GM18868 (cell line): ENCODE results near the gene SLC25A45.
A peak's percentile ranks its signal among the peaks of the same experiment; 100 is the strongest.
"Not testable (repeated sequence)": the region's sequence is repeated elsewhere in the genome, so short reads cannot be mapped to it uniquely, and the experiment has no call there.

Experiments
- ATAC-seq: cut with Tn5 transposase; IDR thresholded peaks from one replicate; pipeline ENCODE4 v1.9.1; 2021; ENCODE audit warnings: mild to moderate bottlenecking, moderate library complexity; ENCODE audit not compliant: unreplicated experiment

SLC25A45 gene

DNA sequence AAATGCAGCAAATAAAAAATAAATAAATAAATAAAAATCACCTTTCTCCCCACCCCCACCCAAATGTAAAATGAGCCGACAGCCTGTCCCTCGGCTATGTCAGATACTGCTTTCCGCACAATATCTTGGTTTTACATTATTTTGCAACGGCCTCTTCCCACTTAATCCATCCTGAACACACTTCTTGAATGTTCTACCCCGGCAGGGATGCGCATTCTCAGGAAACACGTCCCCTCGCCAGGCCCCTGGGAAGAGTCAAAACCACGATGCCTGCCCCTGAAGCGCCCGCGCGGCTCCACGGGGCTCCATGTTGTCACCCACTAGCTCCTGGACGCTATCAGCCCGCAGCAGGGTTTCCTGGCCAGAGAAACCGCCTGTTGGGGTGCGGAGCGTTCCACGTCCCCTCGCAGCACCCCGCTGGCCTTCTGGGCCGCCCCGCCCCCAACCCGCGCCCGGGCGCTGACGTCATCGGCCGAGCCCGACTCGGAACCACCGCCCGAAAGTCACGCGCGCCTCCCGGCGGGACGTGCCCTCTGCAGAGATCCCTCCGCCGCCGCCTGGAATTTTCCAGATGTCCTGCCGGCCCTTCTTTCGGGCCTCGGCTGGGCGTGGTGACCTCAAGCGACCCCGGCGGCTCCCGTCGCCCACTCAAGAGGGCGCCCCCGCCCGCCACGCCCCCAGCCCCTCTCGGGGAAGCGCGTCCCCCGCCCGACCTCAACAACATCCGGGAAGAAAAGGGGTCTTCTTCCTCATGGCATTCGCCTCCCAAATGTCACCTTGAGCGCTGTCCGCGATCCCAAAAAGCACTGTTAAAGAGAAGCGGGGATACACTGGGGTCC lies 39.6 kb upstream of the SLC25A45 start:
- ATAC-seq: no peak

GRCh38 chr11:65420979-65421793 lies 38.7 kb upstream of the SLC25A45 start:
- ATAC-seq: no peak

GRCh38 chr11:65420506-65420905 lies 38.1 kb upstream of the SLC25A45 start:
- ATAC-seq: no peak

- no peak for ATAC-seq
Observed at GRCh38 chr11:65419772-65420481, 37.5 kb upstream of the SLC25A45 start.

DNA sequence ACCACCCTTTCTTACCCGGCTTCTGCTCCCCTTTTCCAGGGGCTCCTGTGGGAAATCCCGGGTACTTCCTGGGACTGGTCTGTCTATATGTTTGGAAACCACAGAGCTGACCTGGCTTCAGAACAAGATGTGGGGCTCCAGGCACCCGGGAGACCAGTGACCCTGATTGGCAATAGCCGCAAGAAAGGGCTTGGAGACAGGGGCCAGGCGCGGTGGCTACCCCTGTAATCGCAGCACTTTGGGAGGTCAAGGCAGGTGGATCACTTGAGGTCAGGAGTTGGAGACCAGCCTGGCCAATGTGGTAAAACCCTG lies 37.0 kb upstream of the SLC25A45 start:
- no peak for ATAC-seq

GRCh38 chr11:65418681-65419459 lies 36.4 kb upstream of the SLC25A45 start:
- ATAC-seq: peak; percentile 45

DNA sequence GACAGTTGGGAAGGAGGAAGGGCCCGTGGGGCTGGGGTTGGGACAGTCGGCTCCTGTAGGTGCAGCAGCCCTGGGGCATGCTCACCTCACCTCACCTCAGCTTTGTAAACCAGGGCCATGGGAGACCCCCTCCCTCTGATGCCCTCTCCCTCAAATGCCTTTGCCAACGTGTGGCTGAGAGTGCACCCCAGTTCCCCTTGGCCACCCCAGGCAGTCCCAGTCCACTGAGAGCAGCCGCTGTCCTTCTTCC lies 35.9 kb upstream of the SLC25A45 start:
- no peak for ATAC-seq

DNA sequence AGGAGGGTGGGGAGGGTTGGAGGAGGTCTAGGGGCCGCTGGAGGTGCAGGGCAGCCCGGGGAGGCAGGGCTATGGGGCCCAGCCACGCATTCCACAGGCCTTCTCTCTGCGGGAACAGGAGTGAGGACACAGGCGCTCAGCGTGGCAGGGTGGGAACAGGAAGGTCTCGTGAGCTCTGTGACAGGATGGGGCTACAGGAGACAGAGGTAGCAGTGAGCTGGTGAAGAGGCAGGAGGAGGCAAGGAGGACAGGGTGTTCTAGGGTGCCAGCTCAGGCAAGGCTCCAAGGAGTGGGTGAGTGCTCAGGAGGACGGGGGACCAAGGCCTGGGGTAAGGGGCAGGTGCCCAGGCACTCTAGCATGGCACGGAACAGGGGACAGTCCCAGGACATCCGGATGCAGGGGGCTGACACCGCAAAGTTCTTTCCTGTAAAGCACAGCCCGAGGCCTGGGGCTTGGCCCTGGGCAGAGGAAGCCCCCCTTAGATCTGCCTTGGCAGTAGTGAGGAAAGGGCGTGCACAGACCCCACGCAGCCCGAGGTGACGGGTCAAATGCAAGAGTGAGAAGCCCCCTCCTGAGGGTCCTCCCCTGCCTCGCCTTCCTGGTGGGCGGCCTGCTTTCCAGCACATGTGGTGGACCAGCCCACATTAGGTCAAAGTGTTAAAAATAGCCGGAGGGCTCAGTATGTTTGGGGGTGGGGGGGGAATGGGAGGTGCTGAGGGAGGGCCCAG lies 35.4 kb upstream of the SLC25A45 start:
- no peak for ATAC-seq

DNA sequence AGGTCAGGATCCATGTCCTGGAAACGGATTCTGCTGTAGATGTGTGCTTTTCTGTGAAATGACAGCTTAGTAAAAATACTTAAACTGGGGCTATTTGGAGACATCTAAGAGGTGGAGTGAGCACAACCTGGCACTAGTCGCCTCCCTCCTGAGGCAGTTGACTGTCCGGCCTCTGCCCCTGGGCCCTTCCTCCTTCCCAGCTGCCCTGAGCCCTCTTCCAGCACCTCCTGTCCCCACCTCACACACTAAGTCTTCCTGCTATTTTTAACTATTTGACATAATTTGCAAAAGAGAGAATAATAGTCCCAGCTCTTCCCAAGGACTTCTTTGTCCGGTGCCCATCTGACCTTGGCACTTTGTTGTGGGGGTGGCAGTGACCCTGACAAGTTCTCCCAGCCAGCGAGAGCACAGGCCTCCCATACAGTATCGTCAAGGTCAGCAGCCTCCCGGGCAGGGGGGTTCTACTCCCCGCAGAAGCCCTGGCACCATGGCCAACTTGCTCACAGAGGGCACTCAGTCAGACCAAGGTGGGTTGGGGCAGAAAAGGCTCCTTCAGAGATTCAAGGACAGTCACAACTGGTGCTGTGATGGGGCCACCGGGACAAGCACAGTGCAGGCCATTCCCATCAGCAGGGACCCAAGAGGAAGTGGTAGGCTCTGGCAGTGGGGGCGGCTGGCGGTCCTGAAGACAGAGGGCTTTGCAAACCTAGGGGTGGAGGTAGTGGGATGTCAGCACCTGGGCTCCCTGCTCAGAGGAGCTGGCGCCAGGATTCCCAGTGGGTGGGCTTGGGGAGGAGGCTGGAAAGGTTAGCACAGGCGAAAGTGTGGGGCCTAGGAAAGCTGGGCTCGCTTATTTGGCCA lies 34.6 kb upstream of the SLC25A45 start:
- ATAC-seq: no peak

DNA sequence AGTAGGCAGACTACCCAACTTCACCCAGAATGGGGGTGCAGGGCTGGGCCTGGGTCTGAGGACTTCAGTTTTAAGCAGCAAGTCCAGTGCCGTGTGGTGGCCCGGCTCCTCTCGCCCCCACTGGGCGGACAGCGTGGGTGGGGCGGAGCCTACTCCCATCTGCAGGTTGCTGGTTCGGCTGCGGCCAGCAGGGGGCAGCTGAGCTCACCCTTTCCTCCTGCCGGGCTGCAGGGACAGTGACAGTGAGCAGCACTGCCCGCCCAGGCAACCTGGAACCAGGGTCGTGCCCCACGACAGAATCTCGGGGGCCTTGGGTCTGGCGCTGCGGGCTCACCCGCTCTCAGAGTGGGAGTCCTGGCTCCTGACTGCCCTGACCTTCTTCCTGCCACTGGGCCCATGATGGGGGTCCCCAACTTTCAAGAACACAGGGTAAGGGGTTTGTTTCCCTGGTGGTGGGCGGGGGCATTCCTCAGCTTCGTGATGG lies 33.9 kb upstream of the SLC25A45 start:
- peak; percentile 31 for ATAC-seq

DNA sequence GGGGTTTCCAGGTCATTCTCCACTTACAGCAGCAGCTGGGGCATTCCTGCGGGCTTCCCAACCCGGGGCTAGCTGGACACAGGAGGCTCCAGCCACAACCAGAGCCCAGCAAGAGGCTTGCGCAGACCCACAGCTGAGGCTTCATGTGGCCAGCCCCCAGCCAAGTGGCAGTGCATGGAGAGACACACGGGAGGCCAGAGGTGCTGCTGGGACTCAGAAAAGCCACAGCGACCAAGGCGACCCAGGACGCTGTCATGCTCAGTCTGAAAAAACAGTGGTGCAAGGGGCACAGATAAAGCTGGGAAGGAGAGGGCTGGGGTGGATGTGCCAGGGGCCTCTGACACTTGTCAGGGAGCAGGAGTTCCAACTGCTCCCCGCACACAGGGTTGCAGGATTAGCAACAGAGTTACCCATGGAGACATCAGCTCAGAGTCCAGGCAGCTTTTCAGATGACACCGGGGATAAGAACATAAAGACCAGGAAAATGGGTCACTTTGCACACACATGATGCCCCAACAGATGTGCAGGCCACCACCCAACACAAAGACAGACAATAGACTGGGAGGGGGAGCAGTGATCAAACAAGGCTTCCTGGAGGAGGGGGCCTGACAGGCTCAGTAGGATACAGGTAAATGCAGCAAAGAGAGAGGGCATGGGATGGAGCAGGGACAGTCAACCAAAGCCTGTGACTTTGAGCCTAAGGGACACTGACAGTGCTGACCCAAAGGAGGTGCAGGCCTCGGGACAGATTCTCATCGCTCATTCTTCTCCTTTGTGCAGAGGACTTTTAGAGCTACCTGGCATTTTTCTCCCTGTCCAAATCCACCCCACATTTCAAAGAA lies 33.3 kb upstream of the SLC25A45 start:
- ATAC-seq: no peak

DNA sequence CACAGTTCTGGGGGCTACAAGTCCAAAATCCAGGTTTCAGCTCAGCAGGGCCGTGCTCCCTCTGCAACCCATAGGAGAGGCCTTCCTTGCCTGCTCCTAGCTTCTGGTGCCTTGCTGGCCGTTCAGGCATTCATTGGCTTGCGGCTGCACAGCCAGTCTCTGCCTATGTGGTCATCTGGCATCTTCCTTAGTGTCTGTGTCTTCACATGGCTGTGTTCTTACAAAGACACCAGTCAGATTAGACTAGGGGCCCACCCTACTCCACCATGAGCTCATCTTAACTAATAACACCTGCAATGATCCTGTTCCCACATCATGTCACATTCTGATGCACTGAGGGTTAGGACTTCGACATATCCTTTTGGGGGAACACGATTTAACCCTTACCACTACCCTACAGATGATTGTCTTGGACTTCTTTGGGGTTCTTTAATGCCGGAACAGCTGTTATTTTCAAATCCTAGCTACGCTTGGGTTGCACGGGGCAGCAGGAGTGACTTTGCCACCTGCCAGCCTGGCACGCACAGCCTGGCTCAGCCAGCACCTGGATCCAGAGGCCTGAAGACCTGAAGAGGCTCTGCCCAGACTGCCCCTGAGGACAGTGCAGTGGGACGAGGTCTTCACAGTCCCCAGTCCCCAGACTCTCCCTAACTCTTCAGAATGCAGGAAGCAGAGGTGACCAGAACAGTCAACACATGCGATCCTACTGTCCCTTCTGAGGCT lies 32.5 kb upstream of the SLC25A45 start:
- ATAC-seq: no peak

DNA sequence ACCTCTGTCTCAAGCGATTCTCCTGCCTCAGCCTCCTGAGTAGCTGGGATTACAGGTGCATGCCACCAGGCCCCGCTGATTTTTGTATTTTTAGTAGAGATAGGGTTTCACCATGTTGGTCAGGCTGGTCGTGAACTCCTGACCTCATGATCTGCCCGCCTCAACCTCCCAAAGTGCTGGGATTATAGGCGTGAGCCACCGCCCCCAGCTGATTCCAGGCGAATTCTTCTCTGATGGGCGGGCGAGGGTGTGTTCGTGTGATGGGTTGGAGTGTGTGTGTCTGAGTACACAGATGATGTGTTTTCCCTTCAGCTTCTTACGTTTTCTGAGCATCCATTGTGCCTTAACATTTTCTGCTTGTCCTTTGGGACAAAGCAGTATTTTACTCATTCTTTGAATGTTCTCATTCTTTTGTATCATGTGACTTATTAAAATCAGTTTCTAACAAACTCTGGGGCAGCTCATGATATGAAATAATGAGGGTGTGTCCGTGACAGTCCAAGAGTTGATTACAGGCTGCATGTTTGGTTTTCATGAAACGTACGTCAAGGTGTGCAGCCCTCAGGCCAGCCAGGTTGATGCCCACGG lies 30.7 kb upstream of the SLC25A45 start:
- ATAC-seq: not testable (repeated sequence)

DNA sequence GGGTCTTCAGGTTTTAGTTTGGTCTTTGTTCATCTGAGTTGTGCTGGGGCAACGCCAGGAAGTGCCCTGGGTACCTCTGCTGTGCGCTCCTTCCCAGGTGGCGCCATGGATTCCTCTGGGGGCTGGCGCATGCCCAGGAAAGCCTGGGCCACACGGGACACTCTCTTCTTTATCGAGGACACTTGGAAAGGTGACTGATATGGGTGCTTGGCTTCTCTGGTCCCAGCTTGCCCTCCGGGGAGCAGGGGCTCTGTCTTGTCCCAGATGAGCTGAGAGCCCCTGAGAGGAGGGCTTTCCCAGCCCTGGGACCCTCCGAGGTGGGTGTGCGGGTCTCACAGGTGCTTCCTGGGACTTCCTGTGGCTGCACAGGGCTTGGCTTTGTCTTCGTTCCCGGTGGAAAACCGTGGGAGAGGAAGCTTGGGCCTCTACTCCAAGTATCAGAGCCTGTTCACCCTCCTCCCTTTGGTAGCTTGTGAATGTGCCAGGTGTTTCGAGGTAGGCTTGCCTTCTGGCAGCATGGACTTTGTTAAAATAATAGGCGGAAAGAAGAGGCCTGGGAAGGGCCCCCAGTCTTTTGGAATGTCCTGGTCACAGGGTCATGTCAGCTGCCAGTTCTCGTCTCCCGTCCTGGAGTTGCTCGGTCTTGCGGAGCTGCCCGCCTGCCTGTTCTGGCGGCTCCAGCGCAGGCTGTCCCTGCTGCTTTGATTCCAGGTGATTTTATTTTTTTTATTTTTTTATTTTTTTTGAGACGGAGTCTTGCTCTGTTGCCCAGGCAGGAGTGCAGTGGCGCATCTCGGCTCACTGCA lies 30.0 kb upstream of the SLC25A45 start:
- no peak for ATAC-seq

DNA sequence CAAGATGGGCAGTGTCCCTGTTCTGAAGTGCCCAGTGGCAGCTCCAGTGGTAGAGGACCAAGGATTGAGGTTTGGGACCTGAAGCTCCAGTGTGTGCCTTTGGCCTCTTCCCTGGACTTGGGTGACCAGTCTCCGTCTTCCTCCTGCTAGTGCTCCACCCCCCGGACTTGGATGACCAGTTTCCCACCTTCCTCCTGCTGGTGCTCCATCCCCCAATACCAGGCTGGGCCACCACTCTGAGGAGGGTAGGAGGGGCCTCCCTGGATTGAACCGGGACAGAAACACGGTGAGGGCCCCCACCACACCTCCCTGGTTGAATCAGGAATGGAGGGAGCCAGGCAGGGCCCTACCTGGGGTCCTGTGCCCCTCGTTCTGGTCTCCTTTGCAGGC lies 29.2 kb upstream of the SLC25A45 start:
- ATAC-seq: no peak

GRCh38 chr11:65410936-65411680 lies 28.7 kb upstream of the SLC25A45 start:
- ATAC-seq: no peak
